ENCODE results near the gene LIMCH1.

DNA sequence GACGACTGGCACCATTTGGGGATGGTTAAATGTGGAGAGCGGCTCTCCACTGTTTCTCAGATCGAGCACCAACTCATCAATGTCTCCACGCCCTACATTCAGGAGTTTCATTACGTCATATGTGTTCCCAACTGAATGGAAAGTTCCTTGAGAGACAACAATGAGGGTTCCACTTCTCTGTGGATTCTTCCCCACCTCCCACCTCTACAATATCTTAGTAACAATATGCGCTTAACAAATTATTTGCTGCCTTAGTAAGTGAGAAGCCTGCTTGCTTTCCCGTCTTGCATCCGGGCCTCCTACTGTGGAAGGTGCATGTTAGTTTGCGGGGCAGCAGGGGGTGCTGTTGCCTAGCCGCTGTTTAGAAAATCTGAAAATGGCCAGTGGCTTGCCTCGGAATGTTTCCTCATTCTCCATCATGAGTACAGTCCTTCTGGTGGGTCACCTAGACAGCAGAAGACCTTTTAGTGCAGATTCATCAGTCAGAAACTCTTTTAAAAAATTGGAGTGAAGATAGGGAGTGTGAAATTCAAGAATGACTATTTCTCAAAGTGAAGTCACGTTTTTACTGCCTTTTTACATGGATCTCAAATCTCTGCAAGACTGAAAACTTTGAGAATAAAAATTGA lies 154.9 kb downstream of the LIMCH1 start:
- no peak for TF ChIP-seq EZH2phosphoT487 (IDR thresholded peaks at IDR 0.05; ENCODE audit: low read depth)
- TF ChIP-seq, protein P1, sequence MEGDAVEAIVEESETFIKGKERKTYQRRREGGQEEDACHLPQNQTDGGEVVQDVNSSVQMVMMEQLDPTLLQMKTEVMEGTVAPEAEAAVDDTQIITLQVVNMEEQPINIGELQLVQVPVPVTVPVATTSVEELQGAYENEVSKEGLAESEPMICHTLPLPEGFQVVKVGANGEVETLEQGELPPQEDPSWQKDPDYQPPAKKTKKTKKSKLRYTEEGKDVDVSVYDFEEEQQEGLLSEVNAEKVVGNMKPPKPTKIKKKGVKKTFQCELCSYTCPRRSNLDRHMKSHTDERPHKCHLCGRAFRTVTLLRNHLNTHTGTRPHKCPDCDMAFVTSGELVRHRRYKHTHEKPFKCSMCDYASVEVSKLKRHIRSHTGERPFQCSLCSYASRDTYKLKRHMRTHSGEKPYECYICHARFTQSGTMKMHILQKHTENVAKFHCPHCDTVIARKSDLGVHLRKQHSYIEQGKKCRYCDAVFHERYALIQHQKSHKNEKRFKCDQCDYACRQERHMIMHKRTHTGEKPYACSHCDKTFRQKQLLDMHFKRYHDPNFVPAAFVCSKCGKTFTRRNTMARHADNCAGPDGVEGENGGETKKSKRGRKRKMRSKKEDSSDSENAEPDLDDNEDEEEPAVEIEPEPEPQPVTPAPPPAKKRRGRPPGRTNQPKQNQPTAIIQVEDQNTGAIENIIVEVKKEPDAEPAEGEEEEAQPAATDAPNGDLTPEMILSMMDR (IDR thresholded peaks at IDR 0.05; ENCODE audit: low read depth, low read length) = peak; percentile 93
